ENCODE measurements around the gene PLCB1.

GRCh38 chr20:8534368-8535160 is 402.5 kb downstream of the PLCB1 start:
- TF ChIP-seq, protein P1, sequence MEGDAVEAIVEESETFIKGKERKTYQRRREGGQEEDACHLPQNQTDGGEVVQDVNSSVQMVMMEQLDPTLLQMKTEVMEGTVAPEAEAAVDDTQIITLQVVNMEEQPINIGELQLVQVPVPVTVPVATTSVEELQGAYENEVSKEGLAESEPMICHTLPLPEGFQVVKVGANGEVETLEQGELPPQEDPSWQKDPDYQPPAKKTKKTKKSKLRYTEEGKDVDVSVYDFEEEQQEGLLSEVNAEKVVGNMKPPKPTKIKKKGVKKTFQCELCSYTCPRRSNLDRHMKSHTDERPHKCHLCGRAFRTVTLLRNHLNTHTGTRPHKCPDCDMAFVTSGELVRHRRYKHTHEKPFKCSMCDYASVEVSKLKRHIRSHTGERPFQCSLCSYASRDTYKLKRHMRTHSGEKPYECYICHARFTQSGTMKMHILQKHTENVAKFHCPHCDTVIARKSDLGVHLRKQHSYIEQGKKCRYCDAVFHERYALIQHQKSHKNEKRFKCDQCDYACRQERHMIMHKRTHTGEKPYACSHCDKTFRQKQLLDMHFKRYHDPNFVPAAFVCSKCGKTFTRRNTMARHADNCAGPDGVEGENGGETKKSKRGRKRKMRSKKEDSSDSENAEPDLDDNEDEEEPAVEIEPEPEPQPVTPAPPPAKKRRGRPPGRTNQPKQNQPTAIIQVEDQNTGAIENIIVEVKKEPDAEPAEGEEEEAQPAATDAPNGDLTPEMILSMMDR (IDR thresholded peaks at IDR 0.05), result no peak
- TF ChIP-seq POLR2A (IDR thresholded peaks at IDR 0.05), result no peak

All from uterus (tissue), 2 donors.